Right ventricle myocardium inferior (tissue), 1 donor: ENCODE measurements around the gene PFKM. TPM values are rescaled to one million over a fixed set of nuclear protein-coding genes. Genes with fewer than 3 reads are reported as not detected.
"Not testable (repeated sequence)": the region's sequence is repeated elsewhere in the genome, so short reads cannot be mapped to it uniquely, and the experiment has no call there.

Source experiments
- ATAC-seq: fragments of 200-7000 bp; cut with Tn5 transposase; one replicate; pipeline ENCODE4 v1.9.1; 2020; ENCODE audit warnings: mild to moderate bottlenecking, moderate library complexity
- DNase-seq: peaks from one replicate; pipeline ENCODE4 v3.0.0; 2021; ENCODE audit errors: missing footprints
- intact Hi-C: fragments of 100-400 bp; cut with DNase I; formaldehyde crosslinking; loops from one replicate; pipeline ENCODE4 v1.11.0; 2022
- total RNA-seq: library from RNA; stranded (reverse); fragmentation: NEBNext Ultra II Directional; extraction: Animal tissue kit (Norgen Biotek cat#: 25700); gene quantifications from one replicate; pipeline ENCODE4 v1.2.1, GENCODE V29; 2021
- donor health status: DM: no; HTN: yes; CAD: no; lungs with severe emphysema.

Gene PFKM
- total RNA-seq, 1 donor from 2014 or later = 637 TPM

- intact Hi-C loops = no loop called here
- ATAC-seq (no peak), DNase-seq (no peak)
Measured at GRCh38 chr12:48142818-48143674, 23.9 kb downstream of the PFKM start.

GRCh38 chr12:48143898-48144297, 24.7 kb downstream of the PFKM start:
- ATAC-seq = no peak
- intact Hi-C loops = no loop called here
- no peak for DNase-seq

GRCh38 chr12:48145981-48146380, 26.8 kb downstream of the PFKM start:
- DNase-seq = no peak
- intact Hi-C loops = loop anchor here (2.0 kb wide), 1 partner anchor 21 kb away; no protein-coding TSS in a partner anchor
- peak; percentile 86 for ATAC-seq

DNA sequence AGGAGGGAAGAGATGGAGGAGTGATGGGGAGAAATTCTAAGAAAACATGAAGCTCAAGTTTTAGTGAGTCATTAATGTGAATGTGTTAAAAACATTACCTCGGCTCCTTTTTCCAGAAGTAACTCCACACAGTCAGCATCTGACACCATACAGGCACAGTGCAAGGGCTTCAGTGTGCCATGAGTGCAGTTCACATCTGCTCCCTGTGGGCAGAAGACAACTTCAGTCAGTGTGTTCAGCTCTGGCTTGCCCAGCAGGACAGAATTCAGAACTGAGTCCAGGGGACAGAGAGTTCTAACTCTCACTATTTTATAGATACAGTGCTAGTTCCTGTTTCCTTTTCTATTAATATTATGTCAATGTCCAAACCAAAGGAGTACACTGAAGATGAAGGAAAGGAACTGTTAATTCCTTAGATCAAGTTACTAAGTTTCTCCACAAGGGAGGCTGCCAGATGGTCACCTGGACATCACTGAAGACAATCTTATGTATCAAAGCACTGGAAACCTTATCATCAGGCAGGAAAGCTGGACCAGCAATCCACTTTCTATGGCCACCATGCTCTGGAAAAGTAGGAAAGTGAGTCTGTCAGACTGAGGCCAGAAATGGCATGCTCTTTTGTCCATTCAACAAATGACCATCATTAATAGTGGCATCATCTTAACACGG, 32.1 kb downstream of the PFKM start:
- ATAC-seq = peak; percentile 37
- DNase-seq = no peak
- intact Hi-C loops = no loop called here

- not testable (repeated sequence) for ATAC-seq, DNase-seq
- intact Hi-C loops = loop anchor here (2.0 kb wide), 1 partner anchor 37 kb away; the partner anchor contains the start of gene PFKM
Measured at GRCh38 chr12:48155786-48156185, 36.6 kb downstream of the PFKM start.

DNA sequence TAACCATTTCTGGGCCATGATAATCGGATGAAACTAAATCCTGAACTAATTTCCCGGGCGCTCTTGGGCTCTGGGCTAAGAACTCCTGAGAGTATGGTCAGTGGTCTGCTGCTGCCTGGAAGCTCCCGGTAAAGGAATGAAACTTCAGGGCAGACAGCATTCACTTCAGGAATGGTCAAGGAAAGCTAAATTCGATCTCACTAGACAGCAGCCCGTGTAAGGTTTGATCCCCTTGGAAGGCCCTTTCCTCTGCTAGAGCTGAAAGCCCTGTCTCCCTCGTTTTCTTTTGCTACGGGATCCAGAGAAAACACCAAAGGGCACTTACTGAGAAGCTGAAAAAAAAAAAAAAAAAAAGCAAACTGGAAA, 37.5 kb downstream of the PFKM start:
- intact Hi-C loops = loop anchor here (1.0 to 2.0 kb wide), 2 partner anchors 38 to 50 kb away; partner anchors contain the start of genes PFKM and SENP1
- DNase-seq (no peak), ATAC-seq (no peak)

GRCh38 chr12:48157018-48157888, 38.1 kb downstream of the PFKM start, which contains the start of gene ASB8:
Gene ASB8, minus strand, starts transcription at chr12:48157515. Its CDS starts 4,019 bp downstream, at chr12:48153496.
- DNase-seq = peak; percentile 99
- intact Hi-C loops = loop anchor here (1.0 to 2.0 kb wide), 2 partner anchors 38 to 51 kb away; partner anchors contain the start of genes PFKM and SENP1
- peak; percentile 99 for ATAC-seq

- DNase-seq (no peak), ATAC-seq (no peak)
- intact Hi-C loops = loop anchor here (1.0 to 2.0 kb wide), 2 partner anchors 39 to 52 kb away; partner anchors contain the start of genes PFKM and SENP1
Measured at GRCh38 chr12:48157889-48158370, 38.8 kb downstream of the PFKM start.

DNA sequence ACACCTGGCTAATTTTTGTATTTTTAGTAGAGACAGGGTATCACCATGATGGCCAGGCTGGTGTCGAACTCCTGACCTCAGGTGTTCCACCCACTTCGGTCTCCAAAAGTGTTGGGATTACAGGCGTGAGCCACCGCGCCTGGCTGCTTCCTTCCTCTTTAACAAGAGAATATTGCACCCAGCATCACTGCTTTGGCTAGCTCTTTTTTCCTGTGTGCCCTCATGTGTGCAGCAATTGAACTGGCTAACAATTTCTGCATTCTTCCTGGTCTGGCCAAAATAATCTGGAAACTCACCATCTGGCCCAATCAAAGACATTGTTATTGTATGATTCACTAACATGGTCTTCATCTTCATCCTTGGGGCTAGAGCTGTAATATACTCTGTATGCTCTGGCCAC, 40.9 kb downstream of the PFKM start:
- intact Hi-C loops = no loop called here
- DNase-seq = no peak
- ATAC-seq = no peak

GRCh38 chr12:48160807-48161206, 41.6 kb downstream of the PFKM start:
- DNase-seq (no peak), ATAC-seq (no peak)
- intact Hi-C loops = no loop called here

DNA sequence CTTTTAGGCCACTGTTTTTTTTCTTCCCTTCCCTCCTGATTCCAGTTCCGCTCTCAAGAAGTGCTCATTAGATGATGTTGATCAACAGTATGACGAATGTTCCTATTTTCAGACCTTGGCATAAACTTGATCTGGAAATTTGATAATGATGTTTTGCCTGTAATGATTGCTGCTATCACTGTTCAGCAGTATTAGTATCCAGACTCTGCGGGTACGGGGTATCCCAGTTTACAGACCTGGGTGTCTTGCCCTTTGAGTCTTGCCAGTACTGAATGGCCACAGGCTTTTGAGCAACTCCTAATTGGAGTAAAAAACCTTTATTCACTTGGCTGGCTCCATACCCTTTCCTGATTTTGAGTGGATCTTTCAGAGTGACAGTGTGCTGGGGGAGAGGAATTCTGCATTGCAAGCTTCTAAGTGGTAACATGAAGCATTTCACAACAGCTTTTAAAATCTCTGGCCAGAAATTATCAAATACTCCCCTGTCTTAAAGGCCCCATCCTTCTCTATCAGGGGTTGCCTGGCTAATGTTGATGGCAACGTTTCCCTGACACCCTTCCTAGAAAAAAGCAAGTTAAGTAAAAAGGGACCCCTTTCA, 44.1 kb downstream of the PFKM start:
- DNase-seq (no peak), ATAC-seq (no peak)
- intact Hi-C loops = no loop called here

DNA sequence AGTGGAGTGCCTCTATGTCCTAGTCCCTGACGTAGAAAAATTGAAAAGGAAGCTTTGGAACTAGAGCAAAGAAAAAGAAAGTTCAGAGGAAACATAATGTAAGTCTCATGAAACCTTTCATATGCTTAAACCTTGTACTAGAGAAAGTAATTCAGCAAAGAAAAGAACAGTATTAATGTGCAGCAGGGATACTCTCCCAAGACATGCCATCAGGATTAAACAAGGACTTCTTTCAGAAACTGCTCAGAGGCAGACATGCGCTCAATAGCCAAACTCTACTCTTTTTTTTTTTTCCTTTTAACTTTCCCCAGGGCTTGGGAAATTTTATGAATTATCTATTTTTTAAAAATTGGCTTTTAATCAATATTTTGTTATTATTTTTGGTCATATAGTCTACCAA, 45.3 kb downstream of the PFKM start:
- DNase-seq (no peak), ATAC-seq (no peak)
- intact Hi-C loops = loop anchor here (2.0 kb wide), 1 partner anchor 28 kb away; no protein-coding TSS in a partner anchor

- intact Hi-C loops = loop anchor here (1.0 to 5.0 kb wide), 3 partner anchors 27 to 203 kb away; partner anchors contain the start of gene TMEM106C
- DNase-seq (no peak), ATAC-seq (peak; percentile 57)
Measured at GRCh38 chr12:48165089-48165981, 46.2 kb downstream of the PFKM start.

- ATAC-seq = no peak
- intact Hi-C loops = loop anchor here (5.0 kb wide), 1 partner anchor 207 kb away; the partner anchor contains the start of gene TMEM106C
- DNase-seq = no peak
Measured at GRCh38 chr12:48169011-48169410, 49.8 kb downstream of the PFKM start.

GRCh38 chr12:48175613-48176416, 56.7 kb downstream of the PFKM start:
- no peak for DNase-seq
- no peak for ATAC-seq
- intact Hi-C loops = no loop called here

GRCh38 chr12:48176417-48176751, 57.2 kb downstream of the PFKM start:
- DNase-seq (no peak), ATAC-seq (no peak)
- intact Hi-C loops = no loop called here
